Loucy (cell line): ENCODE measurements around the gene IFNG-AS1.

Experiments used
- EZH2phosphoT487 ChIP-seq: fragments of 200-600 bp; IDR thresholded peaks from 2 replicates; pipeline ENCODE4 v1.6.1; 2018; ENCODE audit warnings: antibody characterized with exemption, mild to moderate bottlenecking, moderate library complexity, borderline replicate concordance
- TF ChIP-seq, protein P1 (sequence below): fragments of 200-600 bp; sonication (generic); conservative IDR thresholded peaks from 2 replicates; pipeline ENCODE4 v1.5.1; 2014; ENCODE audit warnings: mild to moderate bottlenecking, antibody characterized with exemption, low read length

- TF ChIP-seq, protein P1, sequence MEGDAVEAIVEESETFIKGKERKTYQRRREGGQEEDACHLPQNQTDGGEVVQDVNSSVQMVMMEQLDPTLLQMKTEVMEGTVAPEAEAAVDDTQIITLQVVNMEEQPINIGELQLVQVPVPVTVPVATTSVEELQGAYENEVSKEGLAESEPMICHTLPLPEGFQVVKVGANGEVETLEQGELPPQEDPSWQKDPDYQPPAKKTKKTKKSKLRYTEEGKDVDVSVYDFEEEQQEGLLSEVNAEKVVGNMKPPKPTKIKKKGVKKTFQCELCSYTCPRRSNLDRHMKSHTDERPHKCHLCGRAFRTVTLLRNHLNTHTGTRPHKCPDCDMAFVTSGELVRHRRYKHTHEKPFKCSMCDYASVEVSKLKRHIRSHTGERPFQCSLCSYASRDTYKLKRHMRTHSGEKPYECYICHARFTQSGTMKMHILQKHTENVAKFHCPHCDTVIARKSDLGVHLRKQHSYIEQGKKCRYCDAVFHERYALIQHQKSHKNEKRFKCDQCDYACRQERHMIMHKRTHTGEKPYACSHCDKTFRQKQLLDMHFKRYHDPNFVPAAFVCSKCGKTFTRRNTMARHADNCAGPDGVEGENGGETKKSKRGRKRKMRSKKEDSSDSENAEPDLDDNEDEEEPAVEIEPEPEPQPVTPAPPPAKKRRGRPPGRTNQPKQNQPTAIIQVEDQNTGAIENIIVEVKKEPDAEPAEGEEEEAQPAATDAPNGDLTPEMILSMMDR = peak; percentile 57
- TF ChIP-seq EZH2phosphoT487 = no peak
Observed at GRCh38 chr12:68042212-68042699, 53.0 kb downstream of the IFNG-AS1 start.
